ENCODE results near the gene SERPINA6. TPM values are rescaled to one million over a fixed set of nuclear protein-coding genes. Genes with fewer than 3 reads are reported as not detected.
"Not testable (repeated sequence)": the region's sequence is repeated elsewhere in the genome, so short reads cannot be mapped to it uniquely, and the experiment has no call there.

SERPINA6 gene
- total RNA-seq, 1 experiment from 2014 or later = not detected

GRCh38 chr14:94349276-94349675 lies 26.1 kb upstream of the SERPINA6 start:
- intact Hi-C loops (cut with micrococcal nuclease) = no loop called here
- no peak for DNase-seq (ENCODE audit: unreplicated experiment)
- no peak for TF ChIP-seq CTCF (IDR thresholded peaks at IDR 0.05; ENCODE audit: unreplicated experiment)
- Mint-ChIP-seq H3K4me3 (ENCODE audit: unreplicated experiment) (no peak overlapping the region), H3K27ac (ENCODE audit: low read depth, unreplicated experiment) (no peak overlapping the region), H3K36me3 (ENCODE audit: insufficient read depth, unreplicated experiment) (no peaks in the 10 kb centered on the region), H3K9me3 (ENCODE audit: unreplicated experiment) (peaks cover 9% of the 10 kb centered on the region), H3K27me3 (ENCODE audit: insufficient read depth, unreplicated experiment) (no peaks in the 10 kb centered on the region), H3K4me1 (ENCODE audit: insufficient read depth, unreplicated experiment) (peaks cover 17% of the 10 kb centered on the region)
- CTCF ChIA-PET = no interaction called here
- POLR2A ChIA-PET = no interaction called here
- no TSS peak for BruUV-seq (replicated peaks)

- H3K36me3 Mint-ChIP-seq (ENCODE audit: insufficient read depth, unreplicated experiment) = no peaks in the 10 kb centered on the region
- no peak for TF ChIP-seq CTCF (IDR thresholded peaks at IDR 0.05; ENCODE audit: unreplicated experiment)
- BruUV-seq (replicated peaks) = no TSS peak
- no peak overlapping the region for H3K27ac Mint-ChIP-seq (ENCODE audit: low read depth, unreplicated experiment)
- H3K27me3 Mint-ChIP-seq (ENCODE audit: insufficient read depth, unreplicated experiment) = no peaks in the 10 kb centered on the region
- ChIA-PET CTCF (interaction anchor here (0.5 to 0.7 kb wide), 2 partner anchors 185 to 252 kb away, joined by 3 to 4 read pairs; no protein-coding TSS in a partner anchor), POLR2A (interaction anchor here (0.6 kb wide), 1 partner anchor 651 kb away, joined by 3 read pairs; no protein-coding TSS in a partner anchor)
- intact Hi-C loops (cut with micrococcal nuclease) = no loop called here
- H3K4me3 Mint-ChIP-seq (ENCODE audit: unreplicated experiment) = no peak overlapping the region
- H3K9me3 Mint-ChIP-seq (ENCODE audit: unreplicated experiment) = peaks cover 9% of the 10 kb centered on the region
- peaks cover 17% of the 10 kb centered on the region for H3K4me1 Mint-ChIP-seq (ENCODE audit: insufficient read depth, unreplicated experiment)
- DNase-seq (ENCODE audit: unreplicated experiment) = no peak
Observed at GRCh38 chr14:94348836-94349235, 25.7 kb upstream of the SERPINA6 start.

DNA sequence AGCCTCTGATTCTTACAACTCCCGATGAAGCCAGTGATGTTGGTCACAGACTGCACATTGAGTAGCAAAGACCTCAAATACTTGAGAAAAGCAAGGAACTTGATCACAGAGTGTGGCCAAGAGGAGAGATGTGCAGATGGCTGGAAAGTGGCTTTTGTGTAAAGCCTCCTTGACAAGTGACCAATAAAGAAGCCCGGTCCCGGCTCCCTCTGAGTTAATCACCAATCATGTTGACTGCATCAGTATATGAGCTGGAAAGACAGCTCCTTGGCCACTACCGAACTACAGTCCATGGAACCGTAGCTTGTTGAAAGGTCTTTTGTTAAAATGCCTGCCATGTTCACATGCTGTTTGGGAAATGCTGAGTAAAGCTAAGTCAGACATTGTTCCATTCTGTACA lies 23.7 kb upstream of the SERPINA6 start:
- no peaks in the 10 kb centered on the region for H3K36me3 Mint-ChIP-seq (ENCODE audit: insufficient read depth, unreplicated experiment)
- peak overlapping the region; percentile 21 for H3K27ac Mint-ChIP-seq (ENCODE audit: low read depth, unreplicated experiment)
- H3K9me3 Mint-ChIP-seq (ENCODE audit: unreplicated experiment) = peaks cover 2% of the 10 kb centered on the region
- H3K4me1 Mint-ChIP-seq (ENCODE audit: insufficient read depth, unreplicated experiment) = peaks cover 27% of the 10 kb centered on the region
- ChIA-PET POLR2A (interaction anchor here (0.6 to 1.2 kb wide), 5 partner anchors 10 to 177 kb away, joined by 3 read pairs; partner anchors contain the start of gene SERPINA1), CTCF (interaction anchor here (0.6 kb wide), 1 partner anchor 53 kb away, joined by 4 read pairs; no protein-coding TSS in a partner anchor)
- TF ChIP-seq CTCF (IDR thresholded peaks at IDR 0.05; ENCODE audit: unreplicated experiment) = no peak
- DNase-seq (ENCODE audit: unreplicated experiment) = no peak
- no peak overlapping the region for H3K4me3 Mint-ChIP-seq (ENCODE audit: unreplicated experiment)
- no peaks in the 10 kb centered on the region for H3K27me3 Mint-ChIP-seq (ENCODE audit: insufficient read depth, unreplicated experiment)
- intact Hi-C loops (cut with micrococcal nuclease) = no loop called here
- no TSS peak for BruUV-seq (replicated peaks)

DNA sequence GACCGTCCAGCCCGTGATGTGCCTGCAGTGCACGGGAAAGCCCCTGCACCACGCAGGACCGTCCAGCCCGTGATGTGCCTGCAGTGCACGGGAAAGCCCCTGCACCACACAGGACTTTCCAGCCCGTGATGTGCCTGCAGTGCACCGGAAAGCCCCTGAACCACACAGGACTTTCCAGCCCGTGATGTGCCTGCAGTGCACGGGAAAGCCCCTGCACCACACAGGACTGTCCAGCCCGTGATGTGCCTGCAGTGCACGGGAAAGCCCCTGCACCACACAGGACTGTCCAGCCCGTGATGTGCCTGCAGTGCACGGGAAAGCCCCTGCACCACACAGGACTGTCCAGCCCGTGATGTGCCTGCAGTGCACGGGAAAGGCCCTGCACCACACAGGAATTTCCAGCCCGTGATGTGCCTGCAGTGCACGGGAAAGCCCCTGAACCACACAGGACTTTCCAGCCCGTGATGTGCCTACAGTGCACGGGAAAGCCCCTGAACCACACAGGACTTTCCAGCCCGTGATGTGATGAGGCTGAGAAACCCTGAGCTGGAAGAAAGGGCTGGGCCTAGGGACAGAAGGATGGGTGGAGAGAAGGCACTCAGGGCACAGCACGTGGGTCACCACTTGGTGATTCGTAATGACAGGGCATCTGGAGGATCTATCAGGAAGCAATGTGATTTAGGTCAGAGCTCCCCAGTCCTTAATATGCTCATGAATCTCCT lies 23.1 kb upstream of the SERPINA6 start:
- H3K4me3 Mint-ChIP-seq (ENCODE audit: unreplicated experiment); BruUV-seq (replicated peaks); H3K9me3 Mint-ChIP-seq (ENCODE audit: unreplicated experiment); H3K27me3 Mint-ChIP-seq (ENCODE audit: insufficient read depth, unreplicated experiment); intact Hi-C loops (cut with micrococcal nuclease); H3K36me3 Mint-ChIP-seq (ENCODE audit: insufficient read depth, unreplicated experiment): not testable (repeated sequence)
- peak; percentile 45 for DNase-seq (ENCODE audit: unreplicated experiment)
- peak overlapping the region; percentile 21 for H3K27ac Mint-ChIP-seq (ENCODE audit: low read depth, unreplicated experiment)
- H3K4me1 Mint-ChIP-seq (ENCODE audit: insufficient read depth, unreplicated experiment) = peaks cover 33% of the 10 kb centered on the region
- POLR2A ChIA-PET = interaction anchor here (0.6 to 1.8 kb wide), 6 partner anchors 9 to 177 kb away, joined by 3 to 15 read pairs (median 3); partner anchors contain the start of gene SERPINA1
- CTCF ChIA-PET = interaction anchor here (0.6 to 1.0 kb wide), 2 partner anchors 30 to 52 kb away, joined by 3 to 4 read pairs; no protein-coding TSS in a partner anchor

Data from MCF 10A (cell line).